ENCODE results near the gene TENM4. TPM values are rescaled to one million over a fixed set of nuclear protein-coding genes. Genes with fewer than 3 reads are reported as not detected.

Gene TENM4
- polyA plus RNA-seq, 1 donor from 2014 or later: 16.8 TPM

GRCh38 chr11:79150966-79151365 lies 289.9 kb downstream of the TENM4 start:
- H3K9ac ChIP-seq (ENCODE audit: low read length): no peak overlapping the region
- H3K9me3 ChIP-seq (ENCODE audit: low read length): no peaks in the 10 kb centered on the region
- H3K36me3 ChIP-seq (ENCODE audit: insufficient read depth, low read length): no peaks in the 10 kb centered on the region
- no peaks in the 10 kb centered on the region for H3K79me2 ChIP-seq (replicated peaks; ENCODE audit: insufficient read depth, low read length)
- H3K4me2 ChIP-seq (ENCODE audit: low read length): no peak overlapping the region
- H2AFZ ChIP-seq (ENCODE audit: low read depth, low read length): no peak overlapping the region
- no peaks in the 10 kb centered on the region for H3K9me2 ChIP-seq (ENCODE audit: insufficient read depth, low read length)
- no peaks in the 10 kb centered on the region for H3K27me3 ChIP-seq (ENCODE audit: insufficient read depth, low read depth, low read length)
- TF ChIP-seq SMC3 (conservative IDR thresholded peaks at IDR 0.05; ENCODE audit: poor library complexity) (no peak), MXI1 (conservative IDR thresholded peaks at IDR 0.05; ENCODE audit: poor library complexity, severe bottlenecking) (no peak), EP300 (conservative IDR thresholded peaks at IDR 0.05; ENCODE audit: poor library complexity, severe bottlenecking) (no peak), TAF1 (IDR thresholded peaks at IDR 0.05; ENCODE audit: low read depth) (no peak), CTCF (IDR thresholded peaks at IDR 0.05; ENCODE audit: poor library complexity, severe bottlenecking) (no peak), EZH2 (IDR thresholded peaks at IDR 0.05; ENCODE audit: borderline replicate concordance, insufficient read depth, low read length, poor library complexity, severe bottlenecking) (no peak), POLR2AphosphoS5 (IDR thresholded peaks at IDR 0.05) (no peak), RAD21 (conservative IDR thresholded peaks at IDR 0.05) (no peak)
- TF ChIP-seq, protein P1, sequence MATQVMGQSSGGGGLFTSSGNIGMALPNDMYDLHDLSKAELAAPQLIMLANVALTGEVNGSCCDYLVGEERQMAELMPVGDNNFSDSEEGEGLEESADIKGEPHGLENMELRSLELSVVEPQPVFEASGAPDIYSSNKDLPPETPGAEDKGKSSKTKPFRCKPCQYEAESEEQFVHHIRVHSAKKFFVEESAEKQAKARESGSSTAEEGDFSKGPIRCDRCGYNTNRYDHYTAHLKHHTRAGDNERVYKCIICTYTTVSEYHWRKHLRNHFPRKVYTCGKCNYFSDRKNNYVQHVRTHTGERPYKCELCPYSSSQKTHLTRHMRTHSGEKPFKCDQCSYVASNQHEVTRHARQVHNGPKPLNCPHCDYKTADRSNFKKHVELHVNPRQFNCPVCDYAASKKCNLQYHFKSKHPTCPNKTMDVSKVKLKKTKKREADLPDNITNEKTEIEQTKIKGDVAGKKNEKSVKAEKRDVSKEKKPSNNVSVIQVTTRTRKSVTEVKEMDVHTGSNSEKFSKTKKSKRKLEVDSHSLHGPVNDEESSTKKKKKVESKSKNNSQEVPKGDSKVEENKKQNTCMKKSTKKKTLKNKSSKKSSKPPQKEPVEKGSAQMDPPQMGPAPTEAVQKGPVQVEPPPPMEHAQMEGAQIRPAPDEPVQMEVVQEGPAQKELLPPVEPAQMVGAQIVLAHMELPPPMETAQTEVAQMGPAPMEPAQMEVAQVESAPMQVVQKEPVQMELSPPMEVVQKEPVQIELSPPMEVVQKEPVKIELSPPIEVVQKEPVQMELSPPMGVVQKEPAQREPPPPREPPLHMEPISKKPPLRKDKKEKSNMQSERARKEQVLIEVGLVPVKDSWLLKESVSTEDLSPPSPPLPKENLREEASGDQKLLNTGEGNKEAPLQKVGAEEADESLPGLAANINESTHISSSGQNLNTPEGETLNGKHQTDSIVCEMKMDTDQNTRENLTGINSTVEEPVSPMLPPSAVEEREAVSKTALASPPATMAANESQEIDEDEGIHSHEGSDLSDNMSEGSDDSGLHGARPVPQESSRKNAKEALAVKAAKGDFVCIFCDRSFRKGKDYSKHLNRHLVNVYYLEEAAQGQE (IDR thresholded peaks at IDR 0.05; ENCODE audit: borderline replicate concordance): no peak
- H3F3A ChIP-seq (ENCODE audit: insufficient read depth, low read length, poor library complexity, severe bottlenecking): peaks cover 3% of the 10 kb centered on the region
- no peak overlapping the region for H3K27ac ChIP-seq (ENCODE audit: low read length)
- no peaks in the 10 kb centered on the region for H4K20me1 ChIP-seq (ENCODE audit: insufficient read depth)
- no peak overlapping the region for H3K4me3 ChIP-seq (ENCODE audit: low read length)

DNA sequence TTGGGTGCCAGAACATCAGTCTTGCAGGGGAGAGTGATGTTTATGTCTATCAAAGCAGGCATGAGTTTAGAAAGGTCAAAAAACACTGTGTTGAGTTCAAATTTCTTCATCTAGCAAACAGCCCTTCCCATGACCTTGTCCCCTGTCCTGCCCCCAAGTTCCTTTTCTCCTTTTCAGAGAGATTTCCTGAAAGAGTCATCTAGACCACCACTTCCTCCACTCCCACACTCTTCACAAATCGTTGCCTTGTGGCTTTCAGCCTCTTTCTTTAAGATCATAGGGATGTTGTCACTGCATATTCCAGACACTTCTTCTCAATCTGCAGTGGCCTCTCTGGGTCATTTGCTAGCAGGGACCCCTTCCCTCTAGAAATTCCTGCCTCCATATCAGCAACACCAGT lies 290.5 kb downstream of the TENM4 start:
- no peak overlapping the region for H3K9ac ChIP-seq (ENCODE audit: low read length)

More for the DNA sequence above, 290.5 kb downstream of the TENM4 start:
- no peak overlapping the region for H3K4me2 ChIP-seq (ENCODE audit: low read length)
- no peaks in the 10 kb centered on the region for H3K9me2 ChIP-seq (ENCODE audit: insufficient read depth, low read length)
- no peak overlapping the region for H3K4me3 ChIP-seq (ENCODE audit: low read length)
- no peak overlapping the region for H2AFZ ChIP-seq (ENCODE audit: low read depth, low read length)
- H3F3A ChIP-seq (ENCODE audit: insufficient read depth, low read length, poor library complexity, severe bottlenecking): peaks cover 3% of the 10 kb centered on the region
- H3K27me3 ChIP-seq (ENCODE audit: insufficient read depth, low read depth, low read length): no peaks in the 10 kb centered on the region
- no peaks in the 10 kb centered on the region for H4K20me1 ChIP-seq (ENCODE audit: insufficient read depth)
- H3K27ac ChIP-seq (ENCODE audit: low read length): no peak overlapping the region
- H3K36me3 ChIP-seq (ENCODE audit: insufficient read depth, low read length): no peaks in the 10 kb centered on the region
- TF ChIP-seq CTCF (IDR thresholded peaks at IDR 0.05; ENCODE audit: poor library complexity, severe bottlenecking) (no peak), MXI1 (conservative IDR thresholded peaks at IDR 0.05; ENCODE audit: poor library complexity, severe bottlenecking) (no peak), POLR2AphosphoS5 (IDR thresholded peaks at IDR 0.05) (no peak), EZH2 (IDR thresholded peaks at IDR 0.05; ENCODE audit: borderline replicate concordance, insufficient read depth, low read length, poor library complexity, severe bottlenecking) (no peak), SMC3 (conservative IDR thresholded peaks at IDR 0.05; ENCODE audit: poor library complexity) (no peak), RAD21 (conservative IDR thresholded peaks at IDR 0.05) (no peak), EP300 (conservative IDR thresholded peaks at IDR 0.05; ENCODE audit: poor library complexity, severe bottlenecking) (no peak), TAF1 (IDR thresholded peaks at IDR 0.05; ENCODE audit: low read depth) (no peak)
- TF ChIP-seq, protein P1 (IDR thresholded peaks at IDR 0.05; ENCODE audit: borderline replicate concordance): no peak
- H3K79me2 ChIP-seq (replicated peaks; ENCODE audit: insufficient read depth, low read length): no peaks in the 10 kb centered on the region
- H3K9me3 ChIP-seq (ENCODE audit: low read length): no peaks in the 10 kb centered on the region
